ENCODE results near the gene TMEM26. TPM values are rescaled to one million over a fixed set of nuclear protein-coding genes. Genes with fewer than 3 reads are reported as not detected.

The TMEM26 gene
- polyA plus RNA-seq (ENCODE audit: insufficient read depth in 1 of 5, insufficient read length in 5 of 5, low replicate concordance in 1 of 5): 1 to 10 TPM; 4.2 to 7.4 (median 6.4) TPM
- long read RNA-seq, donor 1, full-length matches to known transcripts: 1 of 1 reads
- long read RNA-seq, donor 1, partial matches to known transcripts: 0 of 1 reads
- long read RNA-seq, donor 1, other reads (novel, unspliced or antisense): 0 of 1 reads
- long read RNA-seq, donor 2: 0 reads
- long read RNA-seq, donor 3, full-length matches to known transcripts: 1 of 9 reads
- long read RNA-seq, donor 3, partial matches to known transcripts: 8 of 9 reads
- long read RNA-seq, donor 3, other reads (novel, unspliced or antisense): 0 of 9 reads
- long read RNA-seq, donor 4, full-length matches to known transcripts: 1 of 1 reads
- long read RNA-seq, donor 4, partial matches to known transcripts: 0 of 1 reads
- long read RNA-seq, donor 4, other reads (novel, unspliced or antisense): 0 of 1 reads
- long read RNA-seq, donor 5, full-length matches to known transcripts: 2 of 2 reads
- long read RNA-seq, donor 5, partial matches to known transcripts: 0 of 2 reads
- long read RNA-seq, donor 5, other reads (novel, unspliced or antisense): 0 of 2 reads
- long read RNA-seq, donor 6, full-length matches to known transcripts: 1 of 7 reads
- long read RNA-seq, donor 6, partial matches to known transcripts: 6 of 7 reads
- long read RNA-seq, donor 6, other reads (novel, unspliced or antisense): 0 of 7 reads
- long read RNA-seq, donor 7: 0 reads
- long read RNA-seq, donor 8: 0 reads

DNA sequence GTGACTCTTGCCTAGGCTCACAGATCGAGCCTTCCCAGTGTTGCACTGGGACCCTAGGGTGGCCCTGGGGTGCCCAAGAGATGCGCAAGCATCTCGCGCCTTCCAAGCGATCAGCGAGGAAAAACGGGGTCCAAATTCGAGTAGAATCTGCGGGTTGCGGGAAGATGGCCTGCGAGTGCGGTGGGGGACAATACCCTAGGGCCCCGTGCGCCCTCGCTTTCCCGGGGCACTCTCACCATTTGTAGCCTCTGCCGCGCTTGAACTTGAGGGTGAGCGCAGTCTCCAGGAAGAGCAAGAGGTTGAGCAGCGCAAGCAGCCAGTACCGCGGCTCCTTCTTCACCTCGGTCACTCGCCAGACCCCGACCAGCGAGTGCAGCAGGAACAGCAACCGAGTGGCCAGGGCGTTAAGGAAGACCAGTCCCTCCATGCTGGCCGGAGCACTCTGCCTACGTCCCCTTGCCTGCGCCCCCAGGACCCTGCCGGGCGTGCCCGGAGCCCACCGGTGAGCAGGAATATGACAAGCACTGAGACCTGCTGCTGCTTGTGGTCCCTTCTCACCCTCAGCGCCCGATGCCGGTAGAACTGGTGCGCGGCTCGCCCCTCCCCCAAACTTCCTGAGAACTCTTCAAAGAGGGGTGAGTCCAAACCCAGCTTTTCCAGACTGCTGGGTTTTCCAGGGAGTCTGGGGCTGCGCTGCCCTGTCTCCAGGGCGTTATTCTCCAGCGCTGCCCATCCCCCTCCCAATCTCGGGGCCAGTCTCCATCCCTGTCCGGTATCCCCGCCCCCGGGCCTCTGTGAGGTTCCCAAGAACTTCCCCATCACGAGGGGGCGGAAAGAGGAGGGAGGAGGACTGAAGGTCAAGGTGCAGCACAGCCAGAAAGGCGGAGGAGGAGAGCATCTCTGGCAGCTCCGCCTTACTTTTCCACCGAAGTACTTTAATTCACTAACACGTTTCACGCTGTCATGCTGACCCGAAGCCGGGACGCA, at the start of gene TMEM26:
TMEM26 (minus strand) TSS at position 727 of the 987 bp plus-strand sequence; CDS start at position 427, 300 bp downstream.
- DNase-seq: peak; percentile 63 to 65

DNA sequence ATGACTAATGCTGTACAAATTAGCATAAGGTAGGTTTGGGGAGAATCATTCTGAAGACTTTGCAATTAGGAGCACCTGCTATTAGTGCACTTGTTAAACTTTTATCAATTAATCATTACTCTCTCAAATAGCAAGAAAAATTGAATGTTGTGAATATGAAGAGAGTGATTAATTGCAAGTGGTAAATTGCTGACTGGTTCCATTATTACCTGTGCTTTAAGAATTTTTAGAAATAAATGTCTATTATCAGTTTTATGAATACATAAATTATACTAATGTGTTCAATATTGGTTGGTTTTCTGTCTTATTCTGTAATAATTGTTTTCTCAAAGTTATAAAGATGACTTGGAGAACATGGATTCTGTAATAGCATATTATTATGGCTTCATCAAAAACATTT, 47.3 kb upstream of the TMEM26 start:
- DNase-seq: no peak

DNA sequence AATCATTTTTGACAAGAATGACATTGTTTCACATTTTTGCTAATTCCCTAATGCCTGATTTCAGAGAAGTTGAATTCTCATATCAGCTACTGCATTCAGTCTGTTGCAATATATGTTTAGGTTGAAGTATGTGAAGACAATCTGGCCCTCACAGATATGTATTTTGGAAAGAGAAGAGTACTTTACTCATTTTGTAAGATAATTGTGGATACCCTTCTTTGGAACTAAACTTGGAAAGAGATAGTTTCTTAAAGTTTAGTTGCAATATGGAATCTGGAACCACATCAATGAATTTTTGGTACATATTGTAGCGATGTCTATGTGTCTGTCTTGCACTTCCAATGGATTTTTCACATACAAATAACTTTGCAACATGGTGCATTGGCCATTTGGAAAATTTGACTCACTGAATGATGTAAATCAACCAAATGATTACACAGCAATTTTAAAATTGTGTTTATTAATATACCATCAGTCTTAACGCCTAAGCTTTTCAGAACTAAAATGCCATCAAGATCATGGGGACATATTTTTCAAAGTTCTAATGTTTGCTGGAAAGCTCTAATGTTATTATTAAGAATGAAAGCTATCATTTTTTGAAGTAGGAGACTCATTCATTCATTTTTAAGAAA, 39.3 kb upstream of the TMEM26 start:
- DNase-seq: no peak

DNA sequence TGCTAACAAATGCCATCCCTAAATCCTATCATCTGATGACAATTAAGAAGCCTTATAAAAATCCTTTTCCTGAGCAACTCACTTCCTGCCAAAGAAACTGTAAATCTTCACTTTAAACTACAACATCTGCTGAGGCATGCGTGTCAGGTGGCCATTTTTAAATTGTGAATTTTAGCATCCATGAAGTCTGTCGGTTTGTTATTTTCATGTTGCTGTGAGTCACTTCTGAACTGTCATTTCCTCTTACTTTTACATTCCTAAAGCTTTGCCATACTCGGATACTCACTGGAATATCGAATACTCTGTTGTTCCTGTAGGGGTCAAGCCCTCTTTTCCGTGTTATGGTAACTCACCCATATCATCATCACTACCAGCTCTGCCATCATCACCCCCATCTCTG, 34.3 kb upstream of the TMEM26 start:
- DNase-seq: no peak

DNA sequence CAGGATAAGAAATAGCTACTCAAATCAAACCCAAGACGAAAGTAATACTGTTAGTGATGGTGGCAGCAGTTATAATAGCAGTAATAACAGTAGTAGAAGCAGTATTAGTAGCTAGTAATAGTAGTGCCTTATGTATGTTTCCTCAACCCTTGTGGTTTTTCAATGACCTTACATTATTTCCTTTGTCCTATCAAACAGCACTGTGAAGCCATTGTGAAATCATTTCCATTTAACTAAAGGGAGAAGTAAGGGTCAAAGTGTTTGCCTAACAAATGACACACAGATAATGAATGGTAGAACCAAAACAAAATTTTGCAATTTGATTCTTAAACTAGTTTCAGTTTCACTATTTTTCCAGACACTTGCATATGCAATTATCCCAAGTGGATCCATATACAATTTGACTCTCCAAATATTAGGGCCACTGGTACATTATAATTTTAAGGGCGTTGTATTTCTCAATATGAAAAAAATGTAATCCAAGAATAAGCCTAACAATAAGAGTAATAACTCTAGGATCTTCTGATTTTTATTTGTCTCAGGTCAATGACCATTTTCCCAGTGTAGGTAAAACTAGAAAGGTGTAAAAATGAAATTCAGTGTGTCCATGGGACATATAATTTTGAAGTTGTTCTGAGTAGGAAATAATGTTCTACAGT, 33.7 kb upstream of the TMEM26 start:
- DNase-seq: no peak

DNA sequence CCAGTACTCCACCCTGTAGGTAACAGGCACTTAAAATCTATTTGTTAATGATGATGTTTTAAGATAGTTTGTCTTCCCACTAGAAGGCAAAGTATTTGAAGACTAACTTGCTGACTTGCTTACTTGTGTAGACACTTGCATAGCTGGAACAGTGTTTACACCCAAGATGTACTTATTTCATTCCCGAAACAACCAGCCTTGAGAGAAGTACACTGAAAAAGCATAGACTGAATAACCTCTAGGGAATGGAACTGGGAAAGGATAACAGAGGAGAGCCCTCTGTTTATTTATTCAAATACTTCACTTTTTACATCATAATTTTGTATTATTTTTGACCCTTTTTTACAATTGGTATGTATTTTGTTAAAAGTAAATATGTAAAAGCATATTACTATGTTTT, 33.1 kb upstream of the TMEM26 start:
- DNase-seq: no peak

DNA sequence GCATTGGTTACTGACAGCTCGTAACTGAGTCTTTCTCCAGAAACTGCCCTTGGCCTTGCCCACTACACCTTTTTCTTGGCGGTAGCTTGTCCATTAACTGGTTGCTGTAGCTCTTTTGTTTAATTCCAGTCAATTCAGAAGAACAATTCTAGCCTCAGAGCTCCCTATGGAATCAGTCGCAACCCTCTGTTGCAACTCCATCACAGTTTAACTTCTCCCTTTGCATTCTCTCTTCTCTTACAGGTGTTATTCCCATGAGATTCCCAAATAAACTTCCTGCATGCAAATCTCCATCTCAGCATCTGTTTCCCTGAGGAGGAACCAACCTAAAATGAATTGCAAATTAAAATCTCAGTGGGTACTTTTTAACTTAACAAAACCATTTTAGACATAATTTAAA, 28.4 kb upstream of the TMEM26 start:
- DNase-seq: no peak

DNA sequence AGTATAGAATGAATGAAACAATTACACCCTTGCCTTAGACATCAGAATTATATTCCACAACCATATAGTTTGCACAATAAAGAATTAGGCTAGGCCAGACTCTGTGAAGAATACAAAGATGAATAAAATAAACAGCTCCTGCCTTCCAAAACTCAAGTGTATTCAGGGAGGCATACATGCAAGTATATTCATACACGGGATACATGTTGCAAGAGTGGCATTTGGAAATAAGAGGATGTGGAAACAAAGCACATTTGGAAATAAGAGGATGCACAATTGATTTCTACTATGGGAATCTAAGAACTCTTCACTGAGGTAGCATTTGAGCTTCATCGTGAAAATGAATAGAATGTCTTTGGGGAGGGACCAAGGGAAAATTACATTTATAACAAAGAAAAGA, 27.0 kb upstream of the TMEM26 start:
- DNase-seq: no peak

DNA sequence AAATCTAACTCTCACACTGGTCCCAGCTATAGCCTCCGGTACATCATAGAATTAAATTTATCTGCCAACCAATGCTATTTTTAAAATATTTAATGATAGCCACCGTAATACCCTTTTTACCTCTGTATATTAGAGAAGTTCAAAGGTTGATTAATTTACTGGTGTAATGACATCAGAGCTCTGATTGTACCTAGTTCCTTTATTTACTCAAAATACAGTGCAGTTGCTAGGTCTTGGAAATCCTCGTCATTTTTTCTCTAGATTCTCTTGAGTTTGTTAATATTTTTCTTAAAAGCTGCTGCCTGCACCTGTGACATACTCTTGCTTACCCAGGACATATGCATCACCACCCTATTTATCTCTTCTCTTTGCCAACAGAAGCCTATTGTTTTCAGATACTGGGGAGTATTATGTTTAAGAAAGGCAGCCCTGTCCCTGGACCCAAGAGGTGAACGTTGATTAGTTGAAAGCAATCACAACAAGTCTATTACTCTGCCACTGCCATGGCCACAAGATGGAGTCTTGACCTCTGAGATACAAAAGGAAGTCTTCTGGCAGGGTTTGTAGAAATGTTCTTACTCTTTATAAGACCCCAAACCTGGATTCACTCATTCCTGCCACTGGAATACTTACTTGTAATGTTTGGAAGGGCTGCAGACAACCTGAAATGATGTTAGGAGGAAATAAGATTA, 25.6 kb upstream of the TMEM26 start:
- DNase-seq: no peak

DNA sequence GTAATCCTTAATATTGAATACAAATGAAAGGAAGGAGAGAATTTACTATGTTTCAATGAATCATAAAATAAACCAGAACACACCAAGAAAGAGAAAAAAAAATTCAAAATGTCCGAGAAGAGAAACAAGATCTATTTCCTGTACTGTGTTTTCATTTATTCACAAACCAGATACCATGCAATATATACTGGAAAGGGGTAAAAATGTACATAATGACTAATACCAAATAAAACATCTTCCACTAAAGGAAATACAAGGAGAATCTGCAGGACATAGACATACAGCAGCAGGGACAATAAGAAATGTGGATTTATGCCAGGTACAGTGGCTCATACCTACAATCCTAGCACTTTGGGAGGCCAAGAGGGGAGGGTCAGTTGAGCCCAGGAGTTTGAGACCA, 24.3 kb upstream of the TMEM26 start:
- no peak for DNase-seq

DNA sequence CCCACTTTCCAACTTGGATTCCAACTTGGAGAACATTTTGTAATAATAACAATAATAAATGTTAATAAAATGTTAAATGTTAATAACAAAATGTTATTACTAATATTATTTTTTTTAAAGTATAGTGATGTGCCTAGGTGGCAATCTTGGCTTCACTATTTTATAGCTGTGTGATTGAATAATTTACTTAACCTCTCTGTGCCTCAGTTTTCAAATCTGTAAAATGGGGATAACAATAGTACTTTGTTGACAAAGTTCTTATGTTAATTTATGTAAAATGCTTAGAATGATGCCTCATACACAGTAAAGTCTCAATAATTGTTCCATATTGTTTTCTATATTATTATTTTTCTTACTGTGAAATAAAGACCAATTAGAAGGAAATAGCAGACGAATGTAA, 23.3 kb upstream of the TMEM26 start:
- DNase-seq: no peak

DNA sequence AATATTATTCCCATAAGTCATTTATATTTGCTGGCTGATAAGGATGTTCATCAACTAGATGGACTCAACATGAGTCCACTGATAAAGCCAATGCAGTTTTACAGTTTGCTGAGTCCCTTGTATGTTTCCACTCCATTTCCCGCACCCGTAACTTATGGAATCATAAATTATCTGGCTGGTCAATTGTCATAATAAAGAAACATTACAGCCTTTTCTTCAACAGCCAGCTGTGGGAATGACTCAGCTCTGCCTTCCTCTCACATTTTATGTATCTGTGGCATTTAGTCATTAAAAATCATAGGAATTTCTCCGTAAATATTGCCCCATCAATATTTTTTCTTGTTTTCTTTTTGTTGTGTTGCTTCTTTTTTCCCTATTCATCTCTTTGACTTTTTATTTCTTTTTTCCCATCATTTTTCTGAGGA, 22.3 kb upstream of the TMEM26 start:
- DNase-seq: no peak

DNA sequence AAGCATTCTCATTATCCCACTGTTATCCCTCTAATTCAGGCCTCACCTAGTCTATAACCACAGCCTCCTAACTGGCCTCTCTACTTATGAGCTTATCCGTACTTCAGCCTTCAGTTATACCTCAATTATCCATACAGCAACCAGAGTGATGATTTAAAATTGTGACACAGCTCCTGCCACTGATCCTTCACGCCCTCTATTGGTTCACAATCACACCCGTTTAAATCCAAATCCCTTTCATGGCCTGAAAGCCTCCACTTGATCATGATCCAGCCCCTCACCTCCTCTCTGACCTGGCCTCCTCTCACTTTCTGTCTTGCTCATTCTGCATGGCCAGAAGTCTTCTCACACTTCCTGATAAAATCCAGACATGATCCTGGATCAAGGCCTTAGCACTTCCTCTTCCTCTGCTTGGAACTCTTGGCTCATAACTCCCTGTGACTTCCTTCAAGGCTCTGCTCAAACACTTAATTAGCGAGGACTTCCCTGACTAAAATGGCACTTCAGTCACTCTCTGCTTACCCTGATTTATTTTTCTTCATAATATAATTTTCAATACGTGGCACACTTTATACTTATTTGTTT, 19.0 kb upstream of the TMEM26 start:
- no peak for DNase-seq

DNA sequence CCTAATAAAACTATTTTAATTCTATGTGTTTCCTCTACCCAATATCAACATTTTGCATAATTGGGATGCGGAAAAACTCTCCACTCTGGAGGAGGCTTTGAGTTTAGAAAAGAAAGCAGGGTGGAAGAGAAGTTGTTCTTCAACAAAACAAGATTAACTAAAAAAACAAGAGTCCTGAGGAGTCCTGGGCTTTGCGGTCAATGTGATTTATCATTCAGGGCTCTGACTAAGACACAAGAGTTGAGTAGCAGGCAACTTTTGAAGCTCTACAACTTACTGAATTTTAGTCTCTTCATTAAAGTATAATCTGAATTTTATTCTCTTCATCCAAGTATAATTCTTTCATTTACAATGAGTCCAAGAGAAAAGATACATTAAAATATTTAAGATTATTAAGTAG, 18.3 kb upstream of the TMEM26 start:
- no peak for DNase-seq

DNA sequence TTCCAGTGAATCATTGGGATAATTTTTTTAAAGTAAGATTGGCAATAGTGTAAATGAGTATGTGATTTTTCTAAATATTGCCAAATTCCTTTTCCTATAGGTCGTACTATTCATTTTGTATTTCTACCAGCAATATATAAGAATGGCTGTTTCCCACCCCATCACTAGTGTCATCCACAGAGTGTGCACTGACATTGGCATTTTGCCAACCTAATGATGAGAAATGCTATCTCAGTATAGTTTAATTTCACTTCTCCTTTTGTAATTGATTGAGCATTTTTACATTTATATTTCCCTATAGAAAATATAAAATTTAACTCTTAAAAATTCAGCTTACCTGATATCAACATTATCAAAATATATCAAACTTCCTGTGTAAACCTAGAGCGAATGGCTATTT, 17.6 kb upstream of the TMEM26 start:
- DNase-seq: no peak

DNA sequence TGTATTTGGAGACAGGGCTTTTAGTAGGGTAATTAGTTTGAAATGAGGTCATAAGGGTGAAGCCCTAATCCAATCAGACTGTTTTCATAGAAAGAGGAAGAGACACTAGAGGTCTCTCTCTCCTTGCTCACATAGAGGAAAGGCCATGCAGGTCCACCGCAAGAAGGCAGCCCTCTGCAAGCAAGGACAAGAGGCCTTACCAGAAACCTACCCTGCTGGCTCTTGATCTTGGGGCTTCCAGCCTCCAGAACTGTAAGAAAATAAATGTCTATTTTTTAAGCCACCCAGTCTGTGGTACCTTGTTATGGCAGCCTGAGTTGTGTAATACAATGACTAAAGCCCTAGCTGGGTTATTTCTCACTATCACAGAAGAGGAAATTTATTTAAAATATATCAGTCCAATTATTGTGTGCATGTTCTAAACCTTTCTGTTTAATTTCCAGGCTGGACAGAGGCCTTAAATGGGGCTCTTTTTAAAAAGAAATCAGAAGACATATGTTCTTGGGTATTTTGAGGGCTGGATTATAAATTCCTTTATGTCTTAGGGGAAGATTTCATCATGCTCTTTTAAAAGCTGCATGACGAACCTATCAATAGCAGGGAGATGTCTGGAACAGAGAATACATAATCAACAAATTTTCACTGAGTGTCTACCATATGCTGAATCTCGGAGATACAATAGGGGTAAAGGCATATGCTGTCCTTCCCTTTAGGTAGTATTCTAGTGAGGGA, 12.9 kb upstream of the TMEM26 start:
- no peak for DNase-seq

DNA sequence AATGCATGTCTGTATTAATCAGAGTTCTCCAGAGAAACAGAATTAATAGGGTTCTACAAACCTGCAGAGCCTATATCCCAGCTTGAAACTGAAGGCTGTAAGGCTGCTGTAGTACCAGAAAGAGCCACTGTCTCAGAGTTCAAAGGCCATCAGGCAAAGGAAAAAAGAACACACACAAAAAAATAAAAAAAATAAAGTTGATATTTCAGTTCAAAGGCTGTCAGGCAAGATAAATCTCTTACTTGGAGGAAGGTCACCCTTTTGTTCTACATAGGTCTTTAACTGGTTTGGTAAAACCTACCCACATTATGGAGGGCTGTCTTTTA, 12.0 kb upstream of the TMEM26 start:
- no peak for DNase-seq

DNA sequence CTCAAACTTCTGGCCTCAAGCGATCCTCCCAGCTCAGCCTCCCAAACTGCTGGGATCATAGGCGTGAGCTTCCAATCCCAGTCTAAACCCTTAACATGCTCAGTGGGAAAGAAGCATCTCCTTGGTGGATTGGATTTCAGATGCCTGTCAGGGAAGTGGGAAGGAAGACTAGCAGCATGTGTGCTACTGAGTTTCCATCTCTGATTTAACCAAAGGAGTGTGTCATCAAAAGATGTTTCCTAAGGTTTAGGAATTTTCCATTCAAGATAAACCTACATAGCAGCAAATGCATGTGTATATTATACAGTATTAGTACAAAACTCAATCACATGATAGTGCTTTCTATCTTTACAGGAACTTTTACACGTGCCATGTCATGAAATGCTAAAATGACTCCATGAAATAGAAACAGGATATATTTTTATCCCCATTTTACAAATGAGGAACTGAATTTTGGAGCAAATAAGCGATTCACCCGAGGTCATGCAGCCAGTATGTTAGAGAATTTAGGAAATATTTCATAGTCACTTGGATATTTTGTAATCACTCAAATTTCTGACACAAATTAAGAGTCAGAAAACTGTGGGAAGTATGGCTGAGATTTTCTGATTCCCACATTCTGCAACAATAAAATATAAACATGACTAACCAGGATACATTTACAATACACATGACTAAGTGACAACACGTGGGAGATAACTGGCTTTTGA, 11.4 kb upstream of the TMEM26 start:
- DNase-seq: no peak
